NOMO-1 treated with dmso at 0.1 percent for 144 hours (cell line): ENCODE measurements around the gene PLEKHJ1.

Source experiments
- DNase-seq: peaks from one replicate; lab custom pipeline; 2025; ENCODE audit not compliant: unreplicated experiment; lab: John Stamatoyannopoulos, UW

Gene PLEKHJ1

DNA sequence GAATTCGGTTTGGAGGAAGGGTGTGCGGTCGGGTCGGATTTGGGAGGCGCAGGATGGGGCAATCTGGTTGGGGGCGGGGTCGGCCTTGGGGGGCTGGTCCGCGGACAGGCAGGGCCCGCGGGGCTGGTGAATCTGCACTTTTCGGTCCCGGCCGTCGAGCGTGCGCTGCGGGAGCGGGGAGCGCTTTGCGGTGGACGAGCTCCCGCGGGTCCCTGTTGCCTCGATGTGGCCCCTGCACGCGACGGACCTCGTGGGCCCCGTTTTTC lies 34.0 kb upstream of the PLEKHJ1 start:
- DNase-seq: no peak

GRCh38 chr19:2269244-2270156 lies 33.4 kb upstream of the PLEKHJ1 start:
- peak; percentile 95 for DNase-seq

- DNase-seq: no peak
These were observed 32.7 kb upstream of the PLEKHJ1 start for GRCh38 chr19:2268861-2269243.

DNA sequence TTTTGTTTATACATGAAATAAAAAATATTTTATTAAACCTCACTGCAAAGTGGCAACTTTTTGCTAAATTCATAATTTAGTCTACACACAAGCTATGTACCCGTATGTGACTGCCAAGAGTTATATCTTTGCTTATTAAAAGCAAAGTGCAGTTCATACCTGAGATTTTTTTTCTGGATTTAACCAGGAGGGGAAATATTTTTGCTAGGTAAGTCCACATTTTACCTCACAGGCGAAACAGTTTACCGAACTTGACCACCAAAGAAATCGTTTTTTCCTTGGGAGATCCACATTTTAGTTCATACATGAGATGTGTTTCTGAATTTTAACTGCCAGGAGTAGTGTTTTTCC lies 32.3 kb upstream of the PLEKHJ1 start:
- DNase-seq: no peak

GRCh38 chr19:2266183-2266993 lies 30.3 kb upstream of the PLEKHJ1 start:
- peak; percentile 75 for DNase-seq

DNA sequence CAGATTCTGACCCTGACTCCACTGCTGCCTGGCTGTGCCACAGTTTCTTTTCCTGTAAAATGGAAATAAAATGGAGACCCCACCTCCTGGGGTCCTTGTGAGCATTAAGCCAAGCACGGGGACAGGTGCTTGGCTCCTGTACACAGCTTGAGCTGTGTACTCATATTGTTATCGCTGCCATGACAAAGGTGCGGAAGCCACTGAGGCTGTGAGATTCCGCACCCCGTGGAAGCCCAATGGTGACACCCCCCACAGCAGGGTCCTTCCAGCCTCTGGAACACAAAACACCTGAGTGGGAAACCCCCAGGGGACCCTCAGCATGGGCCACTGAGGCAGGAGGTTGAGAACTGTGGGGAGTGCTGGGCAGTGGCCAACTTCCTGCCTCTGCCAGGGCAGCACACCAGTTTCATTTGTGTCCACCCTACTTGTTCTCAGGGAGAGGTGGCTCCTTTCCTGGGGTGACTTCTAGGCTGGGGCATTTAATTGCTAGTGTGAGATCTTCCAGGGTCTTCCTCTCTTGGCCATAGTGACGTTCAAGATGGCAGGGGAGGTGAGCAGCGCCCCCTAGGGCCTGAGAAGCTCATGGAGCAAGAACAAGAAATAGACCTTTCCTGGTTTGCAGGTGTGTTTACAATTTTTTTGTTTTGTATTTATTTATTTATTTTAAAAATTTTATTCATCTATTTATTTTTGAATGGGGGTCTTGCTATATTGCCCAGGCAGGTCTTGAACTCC lies 25.5 kb upstream of the PLEKHJ1 start:
- no peak for DNase-seq

DNA sequence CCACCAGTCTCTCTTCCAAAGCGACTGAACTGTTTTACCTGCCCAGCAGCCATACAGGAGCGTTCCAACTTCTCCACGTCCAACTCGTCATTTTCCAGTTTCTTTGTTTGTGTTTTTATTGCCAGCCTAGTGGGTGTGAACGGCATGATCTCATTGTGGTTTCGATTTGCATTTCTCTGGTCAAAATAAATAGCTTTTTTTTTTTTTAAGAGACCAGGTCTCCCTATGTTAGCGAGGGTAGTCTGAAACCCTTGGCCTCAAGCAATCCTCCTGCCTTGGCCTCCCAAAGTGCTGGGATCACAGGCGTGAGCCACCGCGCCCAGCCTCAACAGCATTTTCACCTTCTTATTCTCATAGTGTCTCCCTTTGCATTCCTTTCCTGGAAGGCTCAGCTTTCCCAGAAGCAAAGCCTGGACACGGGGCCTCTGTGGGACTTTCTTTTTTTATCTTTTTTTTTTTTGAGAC lies 24.2 kb upstream of the PLEKHJ1 start:
- no peak for DNase-seq

- DNase-seq: no peak
These were observed 23.2 kb upstream of the PLEKHJ1 start for GRCh38 chr19:2259336-2259735.

DNA sequence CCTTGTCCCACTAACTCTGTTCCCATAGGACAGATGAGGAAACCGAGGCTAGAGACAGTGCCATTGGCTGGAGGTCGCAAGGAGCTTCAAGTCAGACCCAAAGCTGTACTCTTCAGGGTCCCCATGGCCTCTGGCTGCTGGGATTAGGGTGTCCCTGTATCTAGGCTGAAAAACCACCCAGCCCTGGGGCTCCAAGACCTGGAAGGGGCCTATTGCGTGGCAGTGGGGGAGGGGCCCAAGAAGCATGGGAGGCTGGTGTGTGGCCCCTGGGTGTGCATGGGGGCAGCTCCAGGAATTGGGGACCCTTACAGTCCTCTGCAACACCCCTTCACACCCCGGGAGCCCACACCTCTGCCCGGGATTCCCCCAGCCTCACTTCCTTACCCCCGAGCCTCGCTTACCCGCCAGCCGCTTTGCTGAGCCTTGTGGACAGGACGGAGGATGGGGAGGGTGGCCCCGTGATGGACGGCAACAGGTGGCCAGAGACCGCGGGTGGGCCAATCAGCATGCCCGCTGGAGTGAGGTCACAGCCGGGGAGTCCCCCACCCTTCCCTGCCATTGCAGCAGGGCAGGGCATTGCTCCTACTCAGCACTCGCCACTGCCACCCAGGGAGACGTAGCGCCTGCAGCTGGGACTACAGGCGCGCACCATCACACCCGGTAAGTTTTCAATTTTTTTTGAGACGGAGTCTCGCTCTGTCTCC lies 20.0 kb upstream of the PLEKHJ1 start, which contains the start of gene JSRP1:
JSRP1 (minus strand) TSS at position 436 of the 704 bp plus-strand sequence. CDS start 1,103 bp downstream, outside the sequence.
- DNase-seq: no peak

- no peak for DNase-seq
These were observed 19.1 kb upstream of the PLEKHJ1 start for GRCh38 chr19:2255112-2255845.

DNA sequence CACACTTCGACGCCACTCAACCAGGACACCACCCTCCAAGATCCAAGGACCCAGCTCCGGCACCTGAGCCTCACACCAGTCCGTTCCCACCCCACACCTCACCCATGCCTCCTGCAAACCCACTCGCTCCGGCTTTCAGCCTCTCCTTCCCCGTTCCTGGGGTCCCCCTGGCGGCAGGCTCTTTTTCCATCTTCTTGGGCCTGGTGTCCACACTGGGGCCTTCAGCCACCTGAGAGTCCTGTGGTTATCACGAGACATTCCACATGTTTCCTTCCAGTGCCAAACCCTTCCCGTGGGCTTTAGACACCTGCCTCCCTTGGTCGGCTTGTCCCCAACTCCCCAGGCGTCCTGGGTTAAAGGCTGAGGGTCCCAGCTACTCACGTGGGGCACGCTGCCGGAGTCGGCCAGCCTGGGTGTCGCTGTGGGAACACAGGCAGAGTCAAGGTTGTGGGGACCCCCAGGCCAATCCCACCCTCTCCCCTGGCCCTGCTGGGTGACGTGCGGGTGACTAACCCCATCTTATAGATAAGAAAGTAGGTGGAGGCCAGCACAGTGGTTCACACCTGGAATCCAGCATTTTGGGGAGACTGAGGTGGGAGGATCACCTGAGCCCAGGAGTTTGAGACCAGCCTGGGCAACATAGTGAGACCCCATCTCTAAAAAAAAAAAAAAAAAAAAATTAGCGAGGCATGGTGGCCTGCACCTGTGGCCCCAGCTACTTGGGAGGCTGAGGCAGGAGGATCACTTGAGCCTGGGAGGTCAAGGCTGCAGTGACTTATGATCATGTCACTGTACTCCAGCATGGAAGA lies 18.1 kb upstream of the PLEKHJ1 start:
- no peak for DNase-seq

GRCh38 chr19:2253106-2254063 lies 17.3 kb upstream of the PLEKHJ1 start:
- peak; percentile 37 for DNase-seq

GRCh38 chr19:2252797-2253105 lies 16.6 kb upstream of the PLEKHJ1 start:
- no peak for DNase-seq

- no peak for DNase-seq
These were observed 16.1 kb upstream of the PLEKHJ1 start for GRCh38 chr19:2252055-2252796.

DNA sequence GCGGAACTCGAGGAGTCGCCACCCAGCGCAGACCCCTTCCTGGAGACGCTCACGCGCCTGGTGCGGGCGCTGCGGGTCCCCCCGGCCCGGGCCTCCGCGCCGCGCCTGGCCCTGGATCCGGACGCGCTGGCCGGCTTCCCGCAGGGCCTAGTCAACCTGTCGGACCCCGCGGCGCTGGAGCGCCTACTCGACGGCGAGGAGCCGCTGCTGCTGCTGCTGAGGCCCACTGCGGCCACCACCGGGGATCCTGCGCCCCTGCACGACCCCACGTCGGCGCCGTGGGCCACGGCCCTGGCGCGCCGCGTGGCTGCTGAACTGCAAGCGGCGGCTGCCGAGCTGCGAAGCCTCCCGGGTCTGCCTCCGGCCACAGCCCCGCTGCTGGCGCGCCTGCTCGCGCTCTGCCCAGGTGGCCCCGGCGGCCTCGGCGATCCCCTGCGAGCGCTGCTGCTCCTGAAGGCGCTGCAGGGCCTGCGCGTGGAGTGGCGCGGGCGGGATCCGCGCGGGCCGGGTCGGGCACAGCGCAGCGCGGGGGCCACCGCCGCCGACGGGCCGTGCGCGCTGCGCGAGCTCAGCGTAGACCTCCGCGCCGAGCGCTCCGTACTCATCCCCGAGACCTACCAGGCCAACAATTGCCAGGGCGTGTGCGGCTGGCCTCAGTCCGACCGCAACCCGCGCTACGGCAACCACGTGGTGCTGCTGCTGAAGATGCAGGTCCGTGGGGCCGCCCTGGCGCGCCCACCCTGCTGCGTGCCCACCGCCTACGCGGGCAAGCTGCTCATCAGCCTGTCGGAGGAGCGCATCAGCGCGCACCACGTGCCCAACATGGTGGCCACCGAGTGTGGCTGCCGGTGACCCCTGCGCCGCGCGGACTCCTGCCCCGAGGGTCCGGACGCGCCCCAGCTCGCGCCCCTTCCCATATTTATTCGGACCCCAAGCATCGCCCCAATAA lies 15.3 kb upstream of the PLEKHJ1 start:
- DNase-seq: no peak

DNA sequence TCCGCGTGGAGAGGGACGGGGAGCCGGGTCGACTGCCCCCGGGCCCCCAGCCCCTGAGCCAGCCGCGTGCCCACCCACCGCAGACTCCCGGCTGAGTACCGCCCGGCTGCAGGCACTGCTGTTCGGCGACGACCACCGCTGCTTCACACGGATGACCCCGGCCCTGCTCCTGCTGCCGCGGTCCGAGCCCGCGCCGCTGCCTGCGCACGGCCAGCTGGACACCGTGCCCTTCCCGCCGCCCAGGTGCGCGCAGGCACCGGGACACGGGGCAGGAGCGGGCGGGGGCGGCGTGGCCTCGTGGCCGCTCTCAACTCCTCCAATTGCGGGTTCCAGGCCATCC lies 14.6 kb upstream of the PLEKHJ1 start:
- DNase-seq: no peak
